Keratinocyte (primary cell): ENCODE data around the gene TNFAIP8L2.

Source experiments
- CTCF ChIP-seq, 3 experiments: IDR thresholded peaks in 1 of 3; conservative IDR thresholded peaks in 1 of 3; optimal IDR thresholded peaks in 1 of 3; 2 replicates in 2 of 3; 3 replicates in 1 of 3; pipeline versions ENCODE3 to v1.5.1; 2011; ENCODE audit warnings: low read length in 3 of 3, mild to moderate bottlenecking in 3 of 3, moderate library complexity in 2 of 3, control low read depth in 1 of 3, inconsistent platforms in 1 of 3; ENCODE audit not compliant: insufficient read depth in 2 of 3; ENCODE audit errors: extremely low read depth in 1 of 3
- EZH2 ChIP-seq: IDR thresholded peaks from one replicate; pipeline ENCODE4 v1.6.1; 2012; ENCODE audit warnings: inconsistent platforms, mild to moderate bottlenecking, low read length, moderate library complexity

- TF ChIP-seq CTCF (optimal IDR thresholded peaks at IDR 0.05 in 1 of 3, IDR thresholded peaks at IDR 0.05 in 1 of 3, conservative IDR thresholded peaks at IDR 0.05 in 1 of 3; ENCODE audit: extremely low read depth in 1 of 3, insufficient read depth in 2 of 3, low read length in 3 of 3), result no peak
- TF ChIP-seq EZH2, result peak; percentile 77
These were observed 24.6 kb upstream of the TNFAIP8L2 start for GRCh38 chr1:151131701-151132334.
